NCI-H128 (cell line): ENCODE results near the gene DGKB.
A peak's percentile ranks its signal among the peaks of the same experiment; 100 is the strongest.

Experiments used
- DNase-seq: peaks from one replicate; lab custom pipeline; 2025; ENCODE audit not compliant: unreplicated experiment; lab: John Stamatoyannopoulos, UW

Gene DGKB

GRCh38 chr7:14761510-14762296 lies 140.8 kb downstream of the DGKB start:
- peak; percentile 78 for DNase-seq

DNA sequence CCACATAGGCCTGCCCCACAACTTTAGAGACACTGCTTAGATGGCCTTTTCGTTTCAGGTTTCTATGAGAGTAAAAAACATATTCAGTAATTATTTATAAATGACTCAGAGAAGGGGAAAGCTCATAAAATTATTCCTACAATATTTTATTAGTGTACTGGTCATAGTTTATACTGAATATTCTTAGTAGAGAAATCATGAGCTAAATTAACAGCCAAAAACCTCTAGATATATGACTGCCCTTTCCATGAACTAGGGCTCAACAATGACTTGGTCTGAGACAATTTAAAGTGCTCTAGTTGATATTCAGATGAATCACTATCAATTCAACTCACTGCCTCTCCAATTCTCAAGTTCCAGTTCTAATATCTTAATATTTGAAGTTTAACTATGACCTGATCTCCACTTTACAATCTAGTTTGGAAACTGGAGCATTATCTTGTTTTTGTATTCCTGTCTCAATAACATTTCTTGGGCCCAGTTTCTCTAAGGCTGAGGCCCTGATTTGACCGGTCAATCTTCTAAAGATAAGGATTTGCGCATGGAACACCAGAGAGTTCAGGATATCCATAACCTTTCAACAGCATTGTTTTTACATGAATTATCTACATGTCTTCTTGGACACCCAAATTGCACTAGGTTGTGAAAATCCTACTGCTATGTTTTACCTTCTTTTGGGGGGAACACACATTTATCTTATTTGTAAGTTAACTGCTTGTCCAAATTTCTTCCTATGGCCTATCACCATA lies 141.6 kb downstream of the DGKB start:
- no peak for DNase-seq

- no peak for DNase-seq
These were observed 142.8 kb downstream of the DGKB start for GRCh38 chr7:14759785-14760184.

DNA sequence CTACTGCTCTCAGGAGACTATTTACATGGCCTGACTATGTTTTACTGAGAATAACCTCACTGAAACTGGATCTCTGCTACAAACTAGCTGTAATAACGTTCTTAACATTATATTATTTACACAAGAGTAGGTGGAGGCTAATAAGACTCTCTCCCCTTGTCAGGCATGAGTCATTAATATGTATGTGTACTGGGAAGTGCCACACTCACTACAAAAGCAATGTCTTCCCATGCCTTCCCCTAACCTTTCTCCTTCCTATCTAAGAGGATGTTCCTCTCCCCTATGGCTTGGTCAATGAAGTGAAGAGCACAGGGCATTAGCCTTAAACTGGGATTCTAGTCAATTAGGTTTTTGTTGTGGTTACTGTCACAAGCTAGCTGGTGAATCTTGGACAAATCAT lies 147.9 kb downstream of the DGKB start:
- DNase-seq: no peak

GRCh38 chr7:14752301-14752700 lies 150.2 kb downstream of the DGKB start:
- DNase-seq: no peak

GRCh38 chr7:14751461-14751860 lies 151.1 kb downstream of the DGKB start:
- DNase-seq: no peak

DNA sequence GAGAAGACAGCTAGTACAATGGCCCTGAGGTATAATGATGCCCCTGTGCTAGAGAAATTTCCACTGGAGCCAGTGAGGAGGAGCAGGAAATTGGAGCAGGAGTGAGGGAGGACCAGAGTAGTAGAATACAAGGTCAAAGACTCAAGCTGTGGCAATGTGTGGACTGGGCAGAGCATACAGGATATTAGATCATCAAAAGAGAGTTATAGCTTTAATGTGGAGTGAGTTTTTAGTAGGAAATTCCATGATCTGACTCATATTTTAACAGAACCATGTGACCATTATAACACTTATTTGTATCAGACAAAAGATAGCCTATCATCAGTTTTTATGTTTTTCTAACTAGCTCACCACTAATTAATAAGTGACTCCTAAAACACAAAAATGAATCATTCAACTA lies 154.1 kb downstream of the DGKB start:
- no peak for DNase-seq

DNA sequence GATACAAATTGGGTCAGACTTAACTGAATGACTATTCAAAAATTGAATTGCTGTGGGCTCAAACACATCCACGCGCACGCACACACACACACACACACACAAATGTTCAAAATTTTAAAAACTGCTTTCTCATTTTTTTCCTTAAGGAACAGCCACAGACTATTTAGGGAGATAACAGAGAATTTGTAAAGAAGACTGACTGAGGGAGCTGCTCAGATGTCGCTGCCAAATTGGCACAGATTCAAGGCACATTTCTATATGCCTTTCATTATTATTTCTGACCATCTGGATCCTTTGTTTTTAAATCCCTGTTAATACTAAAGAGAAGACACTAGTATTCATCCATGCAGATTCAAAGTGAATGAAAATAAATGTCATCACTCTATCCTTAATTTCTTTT lies 154.8 kb downstream of the DGKB start:
- DNase-seq: no peak

DNA sequence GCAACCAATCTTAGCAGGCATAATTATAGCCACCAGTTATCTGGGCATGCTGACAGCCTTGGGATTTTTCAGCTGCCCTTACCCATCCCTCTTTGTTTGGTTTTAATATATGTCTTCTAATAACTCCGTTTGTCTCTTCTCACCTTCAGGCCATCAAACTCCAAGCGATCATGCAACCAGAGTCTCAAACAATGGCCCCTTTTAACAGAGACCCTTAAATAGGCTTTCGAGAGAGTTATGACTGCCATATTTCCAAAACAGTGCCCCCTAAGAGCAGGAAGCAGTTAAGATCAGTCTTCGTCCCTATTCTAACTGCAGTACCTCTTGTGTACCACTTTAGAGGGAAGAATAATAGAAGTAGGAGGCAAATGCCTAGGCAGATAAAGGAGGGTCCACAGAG lies 157.5 kb downstream of the DGKB start:
- DNase-seq: no peak

- DNase-seq: no peak
These were observed 161.9 kb downstream of the DGKB start for GRCh38 chr7:14740606-14741005.

DNA sequence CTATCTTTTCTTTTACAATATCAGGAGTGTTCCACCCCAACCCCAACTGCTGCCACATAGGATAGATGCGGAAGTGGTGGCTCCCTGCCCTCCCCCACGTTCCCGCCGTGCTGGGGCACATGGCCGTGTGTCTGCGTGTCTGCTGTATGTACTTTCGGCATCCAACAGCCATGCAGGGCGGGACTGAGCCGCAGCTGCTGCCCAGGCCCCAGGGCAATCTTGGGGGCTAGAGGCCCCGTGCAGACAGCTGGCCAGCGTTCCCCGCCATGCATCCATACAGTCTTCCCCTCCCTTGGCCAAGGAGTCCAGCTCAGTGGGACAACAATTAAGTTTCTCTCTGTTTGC lies 162.7 kb downstream of the DGKB start:
- no peak for DNase-seq

- DNase-seq: no peak
These were observed 163.2 kb downstream of the DGKB start for GRCh38 chr7:14739168-14739840.

DNA sequence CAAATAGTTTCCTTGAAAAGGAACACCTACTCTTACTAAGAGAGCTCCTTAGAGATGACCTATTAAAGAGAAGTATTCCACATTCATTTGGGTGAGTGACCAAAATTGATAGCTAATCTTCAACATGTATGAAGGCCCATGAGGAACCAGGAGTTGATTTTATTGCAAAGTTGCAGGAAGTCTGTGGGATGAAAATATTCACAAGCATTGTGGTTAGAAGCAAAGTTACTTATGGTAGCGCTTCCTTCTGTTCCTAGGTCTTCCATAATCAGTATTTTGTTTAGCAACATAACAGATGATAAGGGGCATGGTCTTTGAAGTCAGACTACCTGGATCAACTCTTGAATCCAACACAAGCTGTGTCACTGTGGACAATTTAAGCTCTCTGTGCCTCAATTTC lies 164.5 kb downstream of the DGKB start:
- DNase-seq: no peak

GRCh38 chr7:14734839-14735321 lies 167.7 kb downstream of the DGKB start:
- DNase-seq: no peak

GRCh38 chr7:14720785-14721184 lies 181.8 kb downstream of the DGKB start:
- no peak for DNase-seq

DNA sequence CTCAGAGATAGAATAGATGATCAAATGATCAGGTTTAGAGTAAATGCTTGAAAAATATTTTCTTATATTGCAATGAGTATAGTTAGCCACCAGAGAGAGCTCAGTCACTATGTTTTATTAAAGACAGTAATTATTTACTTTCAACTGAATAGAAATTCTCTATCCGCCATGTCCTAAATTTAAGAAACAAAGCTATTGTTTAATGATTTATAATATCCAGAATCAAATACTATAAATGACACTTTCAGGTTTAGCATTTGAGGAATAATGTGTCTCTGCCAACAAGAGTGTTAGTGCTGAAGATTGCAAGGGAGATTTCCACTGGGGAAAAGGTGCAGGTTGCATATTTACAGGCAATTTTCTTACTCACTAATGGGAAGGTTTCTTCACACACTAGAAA lies 184.7 kb downstream of the DGKB start:
- DNase-seq: no peak

DNA sequence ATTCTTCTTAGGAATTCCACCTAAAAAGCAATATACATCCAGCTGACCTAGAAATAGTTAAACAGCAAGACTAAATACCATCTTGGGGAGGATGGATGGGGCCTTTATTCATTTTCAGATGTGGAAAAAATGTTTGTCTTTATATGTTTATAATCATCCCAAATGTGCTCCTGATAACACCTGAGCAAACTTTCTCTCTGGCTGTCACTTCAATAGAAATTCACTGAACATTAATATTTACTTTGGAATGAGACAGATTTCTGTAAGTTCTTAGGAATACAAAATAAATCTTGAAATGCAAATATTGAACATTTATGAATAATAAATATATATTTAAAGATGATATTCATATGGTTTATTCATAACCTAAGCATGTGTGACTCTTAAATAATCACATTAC lies 185.4 kb downstream of the DGKB start:
- DNase-seq: no peak

DNA sequence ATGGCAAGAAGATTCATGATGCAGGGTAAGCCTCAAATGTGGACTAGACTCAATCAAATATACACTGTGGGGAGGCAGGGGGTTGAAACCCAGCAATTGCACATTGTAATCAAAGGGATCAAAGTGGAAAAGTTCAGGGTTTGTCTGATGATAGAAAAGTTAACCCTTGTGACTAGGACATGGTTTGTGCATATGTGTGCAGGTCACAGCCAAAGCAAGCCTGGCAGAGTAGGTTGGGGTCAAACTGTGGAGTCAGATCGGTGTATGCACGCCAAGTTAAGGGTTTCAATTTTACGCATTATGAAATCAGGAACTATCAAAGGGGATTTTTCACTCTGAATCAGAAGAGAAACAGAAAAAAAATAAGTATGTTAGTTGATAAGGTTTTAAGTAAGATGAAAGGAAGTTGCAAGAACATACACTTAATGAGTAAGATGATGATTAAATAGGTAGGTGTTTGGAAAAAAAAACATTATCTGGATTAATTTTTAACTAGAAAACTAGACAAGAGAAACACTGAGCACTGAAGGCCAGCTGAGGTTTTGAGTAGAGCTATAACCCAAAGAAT lies 188.3 kb downstream of the DGKB start:
- DNase-seq: no peak

GRCh38 chr7:14698239-14698638 lies 204.3 kb downstream of the DGKB start:
- DNase-seq: no peak

DNA sequence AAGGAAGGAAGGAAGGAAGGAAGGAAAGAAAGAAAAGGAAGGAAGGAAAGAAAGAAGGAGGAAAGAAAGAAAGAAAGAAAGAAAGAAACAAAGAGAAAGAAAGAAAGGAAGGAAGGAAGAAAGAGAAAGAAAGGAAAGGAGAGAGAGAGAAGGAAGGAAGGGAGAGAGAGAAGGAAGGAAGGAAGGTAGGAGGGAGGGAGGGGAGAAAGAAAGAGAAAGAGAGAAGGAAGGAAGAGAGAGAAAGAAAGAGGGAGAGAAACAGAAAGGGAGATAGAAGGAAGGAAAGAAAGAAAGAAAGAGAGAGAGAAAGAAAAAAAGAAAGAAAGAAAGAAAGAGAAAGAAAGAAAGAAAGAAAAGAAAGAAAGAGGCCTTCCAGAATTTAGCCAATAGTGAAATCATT lies 204.9 kb downstream of the DGKB start:
- DNase-seq: no peak

DNA sequence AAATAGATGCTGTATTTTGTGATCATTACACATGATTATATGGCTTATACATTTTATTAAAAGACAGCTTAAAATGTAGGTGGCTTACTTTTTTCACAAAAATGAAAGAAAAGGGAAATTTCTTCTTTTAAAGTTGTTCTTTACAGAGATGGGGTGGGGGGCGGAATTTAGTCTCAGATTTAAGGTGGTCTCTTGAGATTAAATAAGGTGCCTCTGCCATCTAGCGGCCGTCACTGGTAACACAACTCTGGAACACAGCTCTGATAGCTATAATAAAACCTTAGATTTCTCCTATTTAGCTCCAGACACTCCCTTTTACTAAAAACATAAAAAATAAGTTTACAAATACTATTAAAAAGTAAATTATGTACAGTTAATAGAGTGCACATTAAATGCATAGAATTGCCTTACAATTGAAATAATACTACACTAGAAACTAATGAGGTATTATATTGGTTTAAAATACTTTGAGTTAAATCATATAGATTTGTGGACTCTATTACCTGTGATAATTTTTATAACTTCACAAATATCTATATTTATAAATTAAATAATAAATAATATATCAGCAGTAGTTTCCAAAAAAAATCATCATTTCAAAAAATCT lies 210.9 kb downstream of the DGKB start:
- peak; percentile 40 for DNase-seq
